HFF-Myc (cell line): Measurements from ENCODE around the gene SELENOO.

Experiments used
- DNase-seq: peaks from one replicate; pipeline ENCODE4 v3.0.0-alpha.2; 2011; ENCODE audit warnings: low read depth; ENCODE audit errors: extremely low read depth
- H3K4me3 ChIP-seq: replicated peaks from 2 replicates; pipeline ENCODE4 v1.5.1; 2011; ENCODE audit warnings: low read depth, mild to moderate bottlenecking, control low read depth, low read length
- TF ChIP-seq, protein P1 (sequence below): IDR thresholded peaks from 2 replicates; pipeline ENCODE4 v1.5.1; 2012; ENCODE audit warnings: mild to moderate bottlenecking, low read depth, low read length, control low read depth; ENCODE audit errors: missing control alignments

Gene SELENOO

GRCh38 chr22:50178871-50179869 lies 21.6 kb upstream of the SELENOO start:
- TF ChIP-seq, protein P1, sequence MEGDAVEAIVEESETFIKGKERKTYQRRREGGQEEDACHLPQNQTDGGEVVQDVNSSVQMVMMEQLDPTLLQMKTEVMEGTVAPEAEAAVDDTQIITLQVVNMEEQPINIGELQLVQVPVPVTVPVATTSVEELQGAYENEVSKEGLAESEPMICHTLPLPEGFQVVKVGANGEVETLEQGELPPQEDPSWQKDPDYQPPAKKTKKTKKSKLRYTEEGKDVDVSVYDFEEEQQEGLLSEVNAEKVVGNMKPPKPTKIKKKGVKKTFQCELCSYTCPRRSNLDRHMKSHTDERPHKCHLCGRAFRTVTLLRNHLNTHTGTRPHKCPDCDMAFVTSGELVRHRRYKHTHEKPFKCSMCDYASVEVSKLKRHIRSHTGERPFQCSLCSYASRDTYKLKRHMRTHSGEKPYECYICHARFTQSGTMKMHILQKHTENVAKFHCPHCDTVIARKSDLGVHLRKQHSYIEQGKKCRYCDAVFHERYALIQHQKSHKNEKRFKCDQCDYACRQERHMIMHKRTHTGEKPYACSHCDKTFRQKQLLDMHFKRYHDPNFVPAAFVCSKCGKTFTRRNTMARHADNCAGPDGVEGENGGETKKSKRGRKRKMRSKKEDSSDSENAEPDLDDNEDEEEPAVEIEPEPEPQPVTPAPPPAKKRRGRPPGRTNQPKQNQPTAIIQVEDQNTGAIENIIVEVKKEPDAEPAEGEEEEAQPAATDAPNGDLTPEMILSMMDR, result no peak
- H3K4me3 ChIP-seq, result no peak overlapping the region
- no peak for DNase-seq

DNA sequence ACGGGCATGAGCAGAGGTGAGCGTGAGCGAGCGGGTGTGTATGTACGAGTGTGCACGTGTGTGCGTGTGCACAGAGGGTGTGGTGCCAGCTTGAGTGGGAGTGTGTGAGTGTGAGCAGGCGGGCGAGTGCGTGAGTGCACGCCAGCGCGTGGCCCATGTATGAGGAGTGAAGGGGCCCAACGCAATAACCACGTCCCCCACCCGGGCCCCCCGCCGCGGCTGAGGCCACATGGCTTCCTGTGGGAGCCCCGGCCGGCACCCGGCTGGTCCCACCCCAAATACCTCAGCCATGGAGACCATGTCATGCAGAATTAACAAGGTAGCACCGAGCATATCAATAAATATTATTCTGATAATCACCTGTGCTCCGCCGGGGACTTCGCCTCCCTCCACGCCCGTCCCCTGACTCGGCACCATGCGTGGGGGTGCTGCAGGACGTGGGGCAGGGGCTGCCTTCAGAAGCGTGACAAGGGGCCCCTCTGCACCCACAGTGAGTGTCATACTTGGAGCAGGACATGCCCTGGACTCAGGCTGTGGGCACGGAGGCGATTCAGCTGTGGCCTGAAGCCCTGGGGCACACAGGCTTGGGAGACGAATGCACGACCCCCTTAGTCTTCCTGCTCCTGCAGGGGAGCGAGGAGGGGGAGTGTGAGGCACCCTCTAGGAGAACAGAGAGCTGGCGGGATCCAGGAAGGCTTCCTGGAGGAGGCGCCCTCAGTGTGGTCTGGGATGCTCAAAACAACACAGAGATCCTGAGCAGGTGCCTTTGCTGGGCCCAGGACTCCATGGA lies 20.7 kb upstream of the SELENOO start:
- no peak overlapping the region for H3K4me3 ChIP-seq
- TF ChIP-seq, protein P1, result no peak
- DNase-seq, result no peak

DNA sequence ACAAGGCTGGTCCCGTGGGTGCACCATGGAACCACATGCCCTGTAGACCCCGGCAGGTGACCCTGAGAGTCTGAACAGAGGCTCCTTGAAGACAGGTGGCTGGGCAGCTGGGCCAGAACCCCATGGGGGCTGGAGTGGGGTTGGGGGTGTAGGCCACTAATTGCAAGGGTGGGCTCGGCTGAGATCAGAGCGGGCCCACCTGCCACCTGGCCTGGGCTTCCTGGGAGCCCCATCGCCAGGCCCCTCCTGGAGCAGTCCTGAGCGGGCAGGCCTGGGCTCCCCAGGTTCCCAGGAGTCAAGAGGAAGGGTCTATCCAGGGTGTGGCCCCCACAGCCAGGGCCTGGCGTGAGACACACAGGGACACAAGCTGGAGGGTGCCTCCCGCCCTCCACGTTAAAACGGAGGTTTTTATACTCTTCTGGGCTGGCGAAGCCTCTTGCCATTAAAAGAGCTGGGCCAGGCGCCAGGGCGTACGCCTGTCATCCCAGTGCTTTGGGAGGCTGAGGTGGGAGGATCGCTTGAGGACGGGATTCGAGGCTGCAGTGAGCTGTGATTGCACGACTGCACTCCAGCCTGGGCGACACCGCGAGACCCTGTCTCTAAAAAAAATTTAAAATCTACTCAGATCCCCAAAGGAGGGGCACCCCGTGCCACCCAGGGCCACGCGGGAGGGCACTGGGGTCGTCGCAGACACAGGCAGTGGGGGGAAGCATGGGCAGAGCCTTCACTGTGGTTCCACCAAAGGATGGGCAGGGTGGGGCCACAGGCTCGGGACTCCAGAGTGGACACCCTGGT lies 19.9 kb upstream of the SELENOO start:
- TF ChIP-seq, protein P1, result no peak
- no peak for DNase-seq
- H3K4me3 ChIP-seq, result no peak overlapping the region

DNA sequence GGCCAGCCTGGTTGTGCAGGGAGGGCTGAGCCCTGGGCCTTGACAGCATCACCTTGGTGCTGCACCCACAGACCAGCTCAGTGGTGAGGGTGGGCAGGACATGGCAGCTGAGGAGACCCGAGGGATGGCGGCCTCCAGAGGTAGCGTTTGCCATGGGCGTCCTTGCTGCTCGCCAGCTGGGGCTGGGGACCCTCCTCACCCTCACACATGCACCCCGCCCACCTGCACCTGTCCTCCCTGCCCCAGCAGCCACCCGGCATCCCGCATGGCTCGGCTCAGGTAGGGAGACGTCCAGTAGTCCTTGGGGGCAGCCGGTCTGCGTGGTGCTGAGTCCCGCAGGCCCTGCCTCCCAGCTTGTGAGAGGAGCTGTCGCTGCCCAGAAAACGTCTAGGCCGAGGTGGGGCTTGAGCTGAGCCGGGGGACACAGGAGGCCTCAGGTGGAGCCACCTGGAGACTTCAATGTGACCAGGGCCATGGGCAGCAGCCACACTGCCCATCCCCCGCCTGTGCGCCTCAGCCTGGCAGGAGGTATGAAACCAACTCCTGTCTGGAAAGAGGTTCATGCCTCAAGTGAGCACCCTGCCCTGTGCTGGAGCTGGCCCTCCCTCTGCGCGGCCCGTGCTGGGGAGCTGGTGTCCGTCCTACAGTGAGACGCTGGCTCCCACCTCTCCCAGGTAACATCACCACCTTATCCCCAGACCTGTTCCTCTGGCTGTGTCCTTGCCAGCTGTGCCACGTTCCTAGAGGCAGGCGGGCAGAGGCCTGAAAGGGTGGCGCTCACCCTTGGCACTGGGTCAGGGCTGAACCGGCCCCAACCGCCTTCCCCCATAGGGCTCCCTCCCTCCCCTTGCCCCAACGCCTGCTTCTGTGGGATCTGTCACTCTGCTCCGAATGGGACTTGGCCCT lies 18.4 kb upstream of the SELENOO start:
- TF ChIP-seq, protein P1, result no peak
- H3K4me3 ChIP-seq, result no peak overlapping the region
- DNase-seq, result no peak

DNA sequence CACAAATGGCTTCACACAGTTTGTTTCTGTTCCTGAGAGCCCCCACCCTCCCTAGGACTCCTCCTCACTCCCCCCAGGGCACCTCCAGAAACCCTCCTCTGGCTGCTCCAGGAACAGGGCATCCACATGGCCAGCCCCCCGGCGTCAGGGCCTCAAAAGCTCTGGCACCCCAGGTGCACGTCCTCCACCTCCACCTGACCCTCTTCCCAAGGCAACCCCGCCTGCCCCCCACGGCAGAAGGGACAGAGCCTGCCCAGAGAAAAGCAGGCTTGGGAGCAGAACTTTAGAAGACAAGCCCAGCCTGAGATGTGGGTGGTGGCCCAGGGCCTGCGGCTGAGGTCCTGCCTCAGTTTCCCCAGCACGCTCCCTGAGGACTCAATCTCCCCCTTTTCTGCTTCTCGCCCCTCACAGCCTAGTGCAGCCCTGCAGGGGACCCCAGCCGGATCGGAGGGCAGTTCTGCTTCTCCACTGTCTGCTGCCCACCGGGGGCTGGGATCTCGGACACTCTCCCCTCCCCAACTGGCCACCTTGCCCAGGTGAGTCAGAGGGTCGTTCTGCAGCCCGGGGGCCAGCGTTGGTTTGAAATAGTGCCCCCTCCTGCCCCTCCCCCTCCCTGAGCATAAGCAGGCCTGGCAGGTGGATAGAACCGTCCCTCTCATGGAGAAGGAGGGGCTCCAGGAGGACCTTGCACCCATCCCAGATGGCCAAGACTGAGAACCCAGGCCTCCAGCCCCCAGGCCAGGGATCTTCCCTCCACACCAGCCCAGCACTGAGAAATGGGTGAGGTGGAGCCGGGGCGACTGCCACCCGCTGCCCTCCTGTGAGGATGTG lies 17.5 kb upstream of the SELENOO start:
- TF ChIP-seq, protein P1, result no peak
- no peak overlapping the region for H3K4me3 ChIP-seq
- DNase-seq, result no peak
